ENCODE results near the gene CORO2A. TPM values are rescaled to one million over a fixed set of nuclear protein-coding genes. Genes with fewer than 3 reads are reported as not detected.

The CORO2A gene
- total RNA-seq, 1 experiment from 2014 or later: 24.3 TPM

- H3K4me3 Mint-ChIP-seq (ENCODE audit: low read depth, unreplicated experiment): no peak overlapping the region
- H3K27me3 Mint-ChIP-seq (ENCODE audit: unreplicated experiment): no peaks in the 10 kb centered on the region
- BruUV-seq (replicated peaks): no TSS peak
- DNase-seq: no peak
- H3K36me3 Mint-ChIP-seq (ENCODE audit: insufficient read depth, unreplicated experiment): peaks cover 15% of the 10 kb centered on the region
- no peaks in the 10 kb centered on the region for H3K9me3 Mint-ChIP-seq (ENCODE audit: low read depth, unreplicated experiment)
- H3K27ac Mint-ChIP-seq (ENCODE audit: unreplicated experiment): peak overlapping the region; percentile 94
- TF ChIP-seq CTCF (IDR thresholded peaks at IDR 0.05; ENCODE audit: unreplicated experiment): no peak
- intact Hi-C loops (cut with micrococcal nuclease; ENCODE audit: unreplicated experiment): loop anchor here (5.0 kb wide), 1 partner anchor 72 kb away; no protein-coding TSS in a partner anchor
- CTCF ChIA-PET: no interaction called here
- peaks cover 52% of the 10 kb centered on the region for H3K4me1 Mint-ChIP-seq (ENCODE audit: low read depth, unreplicated experiment)
These were observed 48.4 kb downstream of the CORO2A start for GRCh38 chr9:98144076-98144475.

- Mint-ChIP-seq H3K4me1 (ENCODE audit: low read depth, unreplicated experiment) (peaks cover 44% of the 10 kb centered on the region), H3K4me3 (ENCODE audit: low read depth, unreplicated experiment) (no peak overlapping the region), H3K27ac (ENCODE audit: unreplicated experiment) (peak overlapping the region; percentile 68), H3K9me3 (ENCODE audit: low read depth, unreplicated experiment) (no peaks in the 10 kb centered on the region), H3K27me3 (ENCODE audit: unreplicated experiment) (no peaks in the 10 kb centered on the region), H3K36me3 (ENCODE audit: insufficient read depth, unreplicated experiment) (peaks cover 23% of the 10 kb centered on the region)
- BruUV-seq (replicated peaks): no TSS peak
- TF ChIP-seq CTCF (IDR thresholded peaks at IDR 0.05; ENCODE audit: unreplicated experiment): no peak
- CTCF ChIA-PET: interaction anchor here (0.6 kb wide), 1 partner anchor 143 kb away, joined by 3 read pairs; no protein-coding TSS in a partner anchor
- DNase-seq: no peak
- intact Hi-C loops (cut with micrococcal nuclease; ENCODE audit: unreplicated experiment): loop anchor here (5.0 kb wide), 1 partner anchor 71 kb away; no protein-coding TSS in a partner anchor
These were observed 49.4 kb downstream of the CORO2A start for GRCh38 chr9:98142925-98143481.

- no TSS peak for BruUV-seq (replicated peaks)
- Mint-ChIP-seq H3K9me3 (ENCODE audit: low read depth, unreplicated experiment) (no peaks in the 10 kb centered on the region), H3K4me3 (ENCODE audit: low read depth, unreplicated experiment) (no peak overlapping the region), H3K4me1 (ENCODE audit: low read depth, unreplicated experiment) (peaks cover 41% of the 10 kb centered on the region), H3K27ac (ENCODE audit: unreplicated experiment) (peak overlapping the region; percentile 68), H3K27me3 (ENCODE audit: unreplicated experiment) (no peaks in the 10 kb centered on the region), H3K36me3 (ENCODE audit: insufficient read depth, unreplicated experiment) (peaks cover 23% of the 10 kb centered on the region)
- CTCF ChIA-PET: interaction anchor here (0.6 kb wide), 1 partner anchor 144 kb away, joined by 3 read pairs; no protein-coding TSS in a partner anchor
- DNase-seq: peak; percentile 84
- intact Hi-C loops (cut with micrococcal nuclease; ENCODE audit: unreplicated experiment): loop anchor here (5.0 kb wide), 1 partner anchor 70 kb away; no protein-coding TSS in a partner anchor
- TF ChIP-seq CTCF (IDR thresholded peaks at IDR 0.05; ENCODE audit: unreplicated experiment): no peak
These were observed 50.1 kb downstream of the CORO2A start for GRCh38 chr9:98142182-98142907.

GRCh38 chr9:98140503-98140902 is 51.9 kb downstream of the CORO2A start:
- BruUV-seq (replicated peaks): no TSS peak
- no peaks in the 10 kb centered on the region for H3K9me3 Mint-ChIP-seq (ENCODE audit: low read depth, unreplicated experiment)
- no peak for DNase-seq
- no peak for TF ChIP-seq CTCF (IDR thresholded peaks at IDR 0.05; ENCODE audit: unreplicated experiment)
- peaks cover 14% of the 10 kb centered on the region for H3K36me3 Mint-ChIP-seq (ENCODE audit: insufficient read depth, unreplicated experiment)
- H3K4me3 Mint-ChIP-seq (ENCODE audit: low read depth, unreplicated experiment): no peak overlapping the region
- H3K27ac Mint-ChIP-seq (ENCODE audit: unreplicated experiment): no peak overlapping the region
- H3K27me3 Mint-ChIP-seq (ENCODE audit: unreplicated experiment): no peaks in the 10 kb centered on the region
- CTCF ChIA-PET: interaction anchor here (0.7 kb wide), 1 partner anchor 51 kb away, joined by 3 read pairs; no protein-coding TSS in a partner anchor
- H3K4me1 Mint-ChIP-seq (ENCODE audit: low read depth, unreplicated experiment): peaks cover 24% of the 10 kb centered on the region
- intact Hi-C loops (cut with micrococcal nuclease; ENCODE audit: unreplicated experiment): loop anchor here (5.0 kb wide), 1 partner anchor 68 kb away; no protein-coding TSS in a partner anchor

Measured in Calu3 (cell line).